Upper lobe of left lung (tissue), 4 donors: ENCODE data around the gene GALNT3.

ENCODE experiments used
- POLR2A ChIP-seq, 4 donors: fragments of 450-650 bp; IDR thresholded peaks; one replicate each; pipeline ENCODE4 v1.5.1; 2016 to 2017; ENCODE audit warnings: antibody characterized with exemption in 4 of 4, mild to moderate bottlenecking in 2 of 4
- TF ChIP-seq, protein P1 (sequence below), 6 experiments: fragments of 450-650 bp in 4 of 6; fragments of 200-600 bp in 2 of 6; sonication (generic) in 2 of 6; IDR thresholded peaks; one replicate each; pipeline ENCODE4 v1.5.1; 2016 to 2019; ENCODE audit warnings: antibody characterized with exemption in 6 of 6

DNA sequence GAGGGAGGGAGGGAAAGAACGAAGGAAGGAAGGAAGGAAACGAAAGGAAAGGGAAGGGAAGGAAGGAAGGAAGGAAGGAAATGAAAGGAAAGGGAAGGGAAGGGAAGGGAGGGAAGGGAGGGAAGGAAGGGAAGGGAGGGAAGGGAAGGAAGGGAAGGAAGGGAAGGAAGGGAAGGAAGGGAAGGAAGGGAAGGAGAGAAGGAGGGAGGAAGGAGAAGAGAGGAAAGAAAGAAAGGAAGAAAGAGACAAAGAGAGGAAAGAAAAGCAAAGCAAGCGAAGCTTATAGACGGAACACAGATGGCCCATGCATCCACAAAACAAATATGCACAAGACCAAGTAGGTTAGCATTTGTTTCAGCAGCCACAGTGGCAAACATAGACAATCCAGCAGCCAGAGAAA is 20.4 kb upstream of the GALNT3 start:
- TF ChIP-seq, protein P1, sequence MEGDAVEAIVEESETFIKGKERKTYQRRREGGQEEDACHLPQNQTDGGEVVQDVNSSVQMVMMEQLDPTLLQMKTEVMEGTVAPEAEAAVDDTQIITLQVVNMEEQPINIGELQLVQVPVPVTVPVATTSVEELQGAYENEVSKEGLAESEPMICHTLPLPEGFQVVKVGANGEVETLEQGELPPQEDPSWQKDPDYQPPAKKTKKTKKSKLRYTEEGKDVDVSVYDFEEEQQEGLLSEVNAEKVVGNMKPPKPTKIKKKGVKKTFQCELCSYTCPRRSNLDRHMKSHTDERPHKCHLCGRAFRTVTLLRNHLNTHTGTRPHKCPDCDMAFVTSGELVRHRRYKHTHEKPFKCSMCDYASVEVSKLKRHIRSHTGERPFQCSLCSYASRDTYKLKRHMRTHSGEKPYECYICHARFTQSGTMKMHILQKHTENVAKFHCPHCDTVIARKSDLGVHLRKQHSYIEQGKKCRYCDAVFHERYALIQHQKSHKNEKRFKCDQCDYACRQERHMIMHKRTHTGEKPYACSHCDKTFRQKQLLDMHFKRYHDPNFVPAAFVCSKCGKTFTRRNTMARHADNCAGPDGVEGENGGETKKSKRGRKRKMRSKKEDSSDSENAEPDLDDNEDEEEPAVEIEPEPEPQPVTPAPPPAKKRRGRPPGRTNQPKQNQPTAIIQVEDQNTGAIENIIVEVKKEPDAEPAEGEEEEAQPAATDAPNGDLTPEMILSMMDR (IDR thresholded peaks at IDR 0.05), result no peak
- no peak for TF ChIP-seq POLR2A (IDR thresholded peaks at IDR 0.05)
